C4-2B (cell line): Measurements from ENCODE around the gene PSMB5.

ENCODE experiments used
- ZFX ChIP-seq: fragments of 450-650 bp; IDR thresholded peaks from 2 replicates; pipeline ENCODE4 v1.6.1; 2017
- TF ChIP-seq, protein P1 (sequence below): fragments of 450-650 bp; conservative IDR thresholded peaks from 2 replicates; pipeline ENCODE4 v1.5.1; 2017; ENCODE audit warnings: mild to moderate bottlenecking

DNA sequence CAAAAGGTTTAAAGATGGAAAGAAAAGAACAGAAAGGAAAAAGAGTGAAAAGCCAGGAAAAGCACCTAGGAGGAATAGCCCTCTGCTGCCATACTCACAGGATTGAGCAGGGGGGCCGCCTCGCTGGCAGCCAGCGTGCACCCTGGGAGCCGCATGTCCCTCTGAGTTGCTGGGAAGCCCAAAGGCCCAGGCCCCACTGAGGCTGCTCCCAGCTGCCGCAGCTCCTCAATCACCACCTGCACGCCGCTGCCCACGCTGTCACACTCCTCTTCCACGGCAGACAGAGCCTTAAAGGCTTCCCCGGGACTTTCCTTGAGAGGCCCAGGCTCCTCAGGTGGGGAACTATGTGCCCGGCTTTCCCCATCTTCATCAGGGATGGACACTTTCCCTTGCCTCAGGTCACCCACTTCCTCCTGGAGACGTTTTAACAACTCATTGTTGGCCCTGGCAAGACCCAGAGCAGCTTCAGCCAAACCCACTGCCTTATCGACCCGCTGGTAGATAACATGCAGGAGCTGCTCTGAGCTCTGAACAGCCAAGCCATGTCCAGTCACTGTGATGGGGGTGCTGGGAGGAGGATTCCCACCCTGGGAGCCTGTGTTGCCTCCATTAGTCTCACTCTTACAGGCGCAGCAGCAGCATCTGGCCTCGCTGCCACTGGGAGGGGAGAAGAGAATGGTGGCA lies 36.2 kb downstream of the PSMB5 start:
- TF ChIP-seq, protein P1, sequence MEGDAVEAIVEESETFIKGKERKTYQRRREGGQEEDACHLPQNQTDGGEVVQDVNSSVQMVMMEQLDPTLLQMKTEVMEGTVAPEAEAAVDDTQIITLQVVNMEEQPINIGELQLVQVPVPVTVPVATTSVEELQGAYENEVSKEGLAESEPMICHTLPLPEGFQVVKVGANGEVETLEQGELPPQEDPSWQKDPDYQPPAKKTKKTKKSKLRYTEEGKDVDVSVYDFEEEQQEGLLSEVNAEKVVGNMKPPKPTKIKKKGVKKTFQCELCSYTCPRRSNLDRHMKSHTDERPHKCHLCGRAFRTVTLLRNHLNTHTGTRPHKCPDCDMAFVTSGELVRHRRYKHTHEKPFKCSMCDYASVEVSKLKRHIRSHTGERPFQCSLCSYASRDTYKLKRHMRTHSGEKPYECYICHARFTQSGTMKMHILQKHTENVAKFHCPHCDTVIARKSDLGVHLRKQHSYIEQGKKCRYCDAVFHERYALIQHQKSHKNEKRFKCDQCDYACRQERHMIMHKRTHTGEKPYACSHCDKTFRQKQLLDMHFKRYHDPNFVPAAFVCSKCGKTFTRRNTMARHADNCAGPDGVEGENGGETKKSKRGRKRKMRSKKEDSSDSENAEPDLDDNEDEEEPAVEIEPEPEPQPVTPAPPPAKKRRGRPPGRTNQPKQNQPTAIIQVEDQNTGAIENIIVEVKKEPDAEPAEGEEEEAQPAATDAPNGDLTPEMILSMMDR = no peak
- no peak for TF ChIP-seq ZFX
